PC-9 (cell line): Measurements from ENCODE around the gene ARHGAP6. TPM values are rescaled to one million over a fixed set of nuclear protein-coding genes. Genes with fewer than 3 reads are reported as not detected.

ENCODE experiments used
- BruUV-seq: library from RNA; stranded (reverse); fragments of 400-500 nt; replicated peaks from 2 replicates; lab custom pipeline; 2021; lab: Mats Ljungman, UMichigan
- CTCF ChIA-PET: fragments of 300-600 bp; sonication (Branson Sonifier 250); formaldehyde crosslinking; loops from one replicate; lab custom pipeline; 2022; ENCODE audit warnings: antibody characterized with exemption; lab: Charles Lee
- POLR2A ChIA-PET: fragments of 300-600 bp; sonication (Branson Sonifier 250); formaldehyde crosslinking; loops from one replicate; lab custom pipeline; 2022; ENCODE audit warnings: antibody characterized with exemption; ENCODE audit not compliant: unreplicated experiment; lab: Charles Lee
- DNase-seq, 2 experiments: peaks; one replicate each; pipeline versions ENCODE4 v3.0.0 to v3.0.0-alpha.2; 2015 to 2022; ENCODE audit warnings: mixed read lengths in 1 of 2
- H2AFZ ChIP-seq: fragments of 200-600 bp; sonication (generic); 2 replicates; pipeline ENCODE4 v1.8.1; 2017; ENCODE audit warnings: antibody characterized with exemption
- H3F3A ChIP-seq: fragments of 200-600 bp; sonication (generic); 2 replicates; pipeline ENCODE4 v1.8.1; 2017; ENCODE audit warnings: antibody characterized with exemption, mild to moderate bottlenecking, low read depth; ENCODE audit not compliant: insufficient read depth
- H3K27ac ChIP-seq: fragments of 200-600 bp; sonication (generic); 2 replicates; pipeline ENCODE4 v1.6.1; 2016; ENCODE audit warnings: mixed run types
- H3K27me3 ChIP-seq: fragments of 200-600 bp; sonication (generic); 2 replicates; pipeline ENCODE4 v1.6.1; 2016; ENCODE audit warnings: low read depth, mixed run types; ENCODE audit not compliant: insufficient read depth
- H3K36me3 ChIP-seq: fragments of 200-600 bp; sonication (generic); 2 replicates; pipeline ENCODE4 v1.6.1; 2016; ENCODE audit warnings: low read depth, mixed run types
- H3K4me1 ChIP-seq: fragments of 200-600 bp; sonication (generic); replicated peaks from 2 replicates; pipeline ENCODE4 v1.6.1; 2016; ENCODE audit warnings: mixed run types; ENCODE audit not compliant: insufficient read depth
- H3K4me2 ChIP-seq: fragments of 200-600 bp; sonication (generic); 2 replicates; pipeline ENCODE4 v1.6.1; 2017; ENCODE audit warnings: mixed run types
- H3K4me3 ChIP-seq: fragments of 200-600 bp; sonication (generic); 2 replicates; pipeline ENCODE4 v1.6.1; 2016; ENCODE audit warnings: mixed run types
- H3K79me2 ChIP-seq: fragments of 200-600 bp; sonication (generic); 2 replicates; pipeline ENCODE4 v1.6.1; 2017; ENCODE audit warnings: low read depth, mixed run types
- H3K9me2 ChIP-seq: fragments of 200-600 bp; sonication (generic); 2 replicates; pipeline ENCODE4 v1.8.1; 2017; ENCODE audit warnings: mild to moderate bottlenecking; ENCODE audit not compliant: insufficient read depth
- H3K9me3 ChIP-seq: fragments of 200-600 bp; sonication (generic); 2 replicates; pipeline ENCODE4 v1.8.1; 2016; ENCODE audit warnings: low read depth; ENCODE audit not compliant: insufficient read depth
- H4K20me1 ChIP-seq: fragments of 200-600 bp; sonication (generic); 2 replicates; pipeline ENCODE4 v1.8.1; 2017; ENCODE audit not compliant: insufficient read depth
- EZH2 ChIP-seq: fragments of 200-600 bp; sonication (generic); IDR thresholded peaks from 2 replicates; pipeline ENCODE4 v1.8.0; 2017; ENCODE audit warnings: antibody characterized with exemption, low read depth
- intact Hi-C: fragments of 100-400 bp; cut with micrococcal nuclease; formaldehyde crosslinking; loops from one replicate; pipeline ENCODE4 v1.10.0; 2022; ENCODE audit not compliant: unreplicated experiment
- total RNA-seq: library from RNA; stranded (reverse); gene quantifications from 2 replicates; pipeline ENCODE4 v1.2.3, GENCODE V29; 2021
- TF ChIP-seq, protein P1 (sequence below): fragments of 200-600 bp; sonication (generic); conservative IDR thresholded peaks from 2 replicates; pipeline ENCODE4 v1.6.1; 2017; ENCODE audit warnings: mixed run types, antibody characterized with exemption, mild to moderate bottlenecking, moderate library complexity

Gene ARHGAP6
- total RNA-seq, 1 experiment from 2014 or later: not detected

DNA sequence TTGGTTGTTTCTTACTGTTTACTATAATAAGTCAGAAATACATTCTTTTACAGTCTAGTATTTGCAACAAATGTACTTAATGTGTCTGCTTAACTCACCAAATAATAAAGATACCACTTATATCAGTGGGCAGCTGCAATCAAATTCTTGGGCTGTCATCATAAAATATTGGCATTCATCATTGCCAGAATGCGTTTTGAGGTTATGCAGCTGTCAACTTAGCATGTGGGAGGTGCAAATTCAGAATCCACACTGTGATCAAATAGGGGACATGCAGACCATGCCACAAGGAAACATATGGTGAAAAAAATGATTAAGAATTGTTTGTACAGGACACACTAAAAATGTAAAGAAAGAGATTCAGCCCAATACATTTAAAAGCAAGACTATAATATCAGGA is 468.0 kb downstream of the ARHGAP6 start:
- H3K79me2 ChIP-seq: no peaks in the 10 kb centered on the region
- H3K27ac ChIP-seq: no peak overlapping the region
- no peaks in the 10 kb centered on the region for H3K4me1 ChIP-seq
- no peaks in the 10 kb centered on the region for H4K20me1 ChIP-seq
- TF ChIP-seq, protein P1, sequence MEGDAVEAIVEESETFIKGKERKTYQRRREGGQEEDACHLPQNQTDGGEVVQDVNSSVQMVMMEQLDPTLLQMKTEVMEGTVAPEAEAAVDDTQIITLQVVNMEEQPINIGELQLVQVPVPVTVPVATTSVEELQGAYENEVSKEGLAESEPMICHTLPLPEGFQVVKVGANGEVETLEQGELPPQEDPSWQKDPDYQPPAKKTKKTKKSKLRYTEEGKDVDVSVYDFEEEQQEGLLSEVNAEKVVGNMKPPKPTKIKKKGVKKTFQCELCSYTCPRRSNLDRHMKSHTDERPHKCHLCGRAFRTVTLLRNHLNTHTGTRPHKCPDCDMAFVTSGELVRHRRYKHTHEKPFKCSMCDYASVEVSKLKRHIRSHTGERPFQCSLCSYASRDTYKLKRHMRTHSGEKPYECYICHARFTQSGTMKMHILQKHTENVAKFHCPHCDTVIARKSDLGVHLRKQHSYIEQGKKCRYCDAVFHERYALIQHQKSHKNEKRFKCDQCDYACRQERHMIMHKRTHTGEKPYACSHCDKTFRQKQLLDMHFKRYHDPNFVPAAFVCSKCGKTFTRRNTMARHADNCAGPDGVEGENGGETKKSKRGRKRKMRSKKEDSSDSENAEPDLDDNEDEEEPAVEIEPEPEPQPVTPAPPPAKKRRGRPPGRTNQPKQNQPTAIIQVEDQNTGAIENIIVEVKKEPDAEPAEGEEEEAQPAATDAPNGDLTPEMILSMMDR: no peak
- no peak for TF ChIP-seq EZH2
- no peaks in the 10 kb centered on the region for H3K9me2 ChIP-seq
- no peaks in the 10 kb centered on the region for H3K9me3 ChIP-seq
- H3K27me3 ChIP-seq: no peaks in the 10 kb centered on the region
- no peaks in the 10 kb centered on the region for H3K36me3 ChIP-seq
- no peak overlapping the region for H3K4me3 ChIP-seq
- DNase-seq: no peak
- no TSS peak for BruUV-seq
- H2AFZ ChIP-seq: no peak overlapping the region
- no peaks in the 10 kb centered on the region for H3F3A ChIP-seq
- intact Hi-C loops: no loop called here
- no peak overlapping the region for H3K4me2 ChIP-seq
- CTCF ChIA-PET: no interaction called here
- POLR2A ChIA-PET: no interaction called here

DNA sequence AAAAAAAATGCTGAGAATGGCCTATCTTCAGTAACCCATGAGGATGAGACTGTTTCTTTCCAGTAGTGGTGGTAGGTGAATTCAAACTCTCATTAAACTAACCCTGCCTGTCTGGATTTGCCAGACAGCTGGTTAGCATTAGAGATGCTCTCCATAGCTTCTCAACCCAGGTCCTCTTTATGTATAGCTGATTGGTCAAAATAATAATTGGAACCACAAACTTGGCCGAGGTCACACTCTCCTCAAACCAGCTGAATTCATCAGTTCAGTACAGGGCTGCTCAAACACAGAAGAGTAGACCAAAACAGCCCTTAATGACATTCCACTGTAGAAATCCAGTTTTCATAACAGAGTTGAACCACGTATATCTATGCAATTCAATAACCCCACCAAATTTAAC is 469.2 kb downstream of the ARHGAP6 start:
- intact Hi-C loops: no loop called here
- H3K27ac ChIP-seq: no peak overlapping the region
- ChIA-PET CTCF (no interaction called here), POLR2A (no interaction called here)
- H3K4me2 ChIP-seq: no peak overlapping the region
- no peak overlapping the region for H3K4me3 ChIP-seq
- H3K9me3 ChIP-seq: no peaks in the 10 kb centered on the region
- BruUV-seq: no TSS peak
- H3K36me3 ChIP-seq: no peaks in the 10 kb centered on the region
- H3F3A ChIP-seq: no peaks in the 10 kb centered on the region
- H2AFZ ChIP-seq: no peak overlapping the region
- H3K79me2 ChIP-seq: no peaks in the 10 kb centered on the region
- no peak for DNase-seq
- no peaks in the 10 kb centered on the region for H4K20me1 ChIP-seq
- no peak for TF ChIP-seq EZH2
- TF ChIP-seq, protein P1: no peak
- H3K4me1 ChIP-seq: no peaks in the 10 kb centered on the region
- H3K27me3 ChIP-seq: no peaks in the 10 kb centered on the region
- H3K9me2 ChIP-seq: no peaks in the 10 kb centered on the region

DNA sequence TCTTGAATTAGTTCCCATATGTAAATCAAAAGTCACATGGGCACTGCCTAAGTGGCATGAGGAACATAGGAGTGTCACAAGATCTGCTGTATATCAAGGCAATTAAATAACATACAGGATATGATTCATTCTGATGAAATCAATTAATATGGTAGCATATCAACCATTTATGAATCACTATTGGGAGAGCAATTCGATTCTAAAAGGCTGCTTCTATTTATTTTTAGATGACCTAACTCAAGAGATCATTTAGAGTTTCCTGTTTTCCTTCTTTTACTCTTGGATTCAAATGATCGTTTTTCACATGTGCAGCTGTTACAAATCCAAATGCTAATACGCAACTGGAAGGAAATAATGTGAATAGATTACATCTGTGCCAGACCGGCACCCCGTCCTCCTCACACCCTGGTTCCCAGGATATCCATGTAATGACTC is 472.7 kb downstream of the ARHGAP6 start:
- Histone ChIP-seq H3K79me2 (no peaks in the 10 kb centered on the region), H3K9me3 (no peaks in the 10 kb centered on the region), H4K20me1 (no peaks in the 10 kb centered on the region), H3F3A (no peaks in the 10 kb centered on the region), H3K4me2 (no peak overlapping the region), H3K36me3 (no peaks in the 10 kb centered on the region), H3K9me2 (no peaks in the 10 kb centered on the region), H3K27me3 (no peaks in the 10 kb centered on the region), H2AFZ (no peak overlapping the region), H3K4me3 (no peak overlapping the region), H3K4me1 (no peaks in the 10 kb centered on the region), H3K27ac (no peak overlapping the region)
- intact Hi-C loops: no loop called here
- no TSS peak for BruUV-seq
- TF ChIP-seq EZH2: no peak
- TF ChIP-seq, protein P1: no peak
- DNase-seq: no peak
- ChIA-PET POLR2A (no interaction called here), CTCF (no interaction called here)
